Kidney (tissue), 22 donors: Measurements from ENCODE around the gene HOMER2. TPM values are rescaled to one million over a fixed set of nuclear protein-coding genes. Genes with fewer than 3 reads are reported as not detected.
"Not testable (repeated sequence)": the region's sequence is repeated elsewhere in the genome, so short reads cannot be mapped to it uniquely, and the experiment has no call there.

Experiments
- DNase-seq, 5 donors: peaks; one replicate each; pipeline ENCODE4 v3.0.0-alpha.2; 2013 to 2020
- FAIRE-seq: peaks from 2 replicates; lab custom pipeline; 2012; peaks lifted over from hg19 to GRCh38; lab: Jason Lieb, UNC
- H3K27ac ChIP-seq, 2 donors: one replicate each; pipeline ENCODE4 v1.7.0; 2013; ENCODE audit warnings: low read depth in 2 of 2, low read length in 2 of 2, inconsistent platforms in 1 of 2
- H3K27me3 ChIP-seq: one replicate; pipeline ENCODE4 v1.7.1; 2013; ENCODE audit warnings: low read length, inconsistent platforms; ENCODE audit not compliant: control insufficient read depth, insufficient read depth
- H3K36me3 ChIP-seq, 3 donors: one replicate each; pipeline versions ENCODE4 v1.7.0 to v1.7.1; 2013; ENCODE audit warnings: low read length in 3 of 3, control low read depth in 1 of 3, inconsistent platforms in 1 of 3; ENCODE audit not compliant: insufficient read depth in 3 of 3, control insufficient read depth in 2 of 3
- H3K4me1 ChIP-seq, 3 donors: one replicate each; pipeline versions ENCODE4 v1.7.0 to v1.7.1; 2013; ENCODE audit warnings: low read length in 3 of 3, inconsistent platforms in 1 of 3, low read depth in 1 of 3; ENCODE audit not compliant: control insufficient read depth in 2 of 3, insufficient read depth in 2 of 3
- H3K4me3 ChIP-seq, 3 donors: one replicate each; pipeline versions ENCODE4 v1.7.0 to v1.8.1; 2013; ENCODE audit warnings: low read length in 3 of 3, control low read depth in 1 of 3, inconsistent platforms in 1 of 3
- H3K9ac ChIP-seq, 3 donors: one replicate each; pipeline versions ENCODE4 v1.7.0 to v1.7.1; 2013; ENCODE audit warnings: low read length in 3 of 3, control low read depth in 1 of 3, inconsistent platforms in 1 of 3
- H3K9me3 ChIP-seq, 3 donors: one replicate each; pipeline versions ENCODE4 v1.7.0 to v1.7.1; 2013; ENCODE audit warnings: low read length in 3 of 3, control low read depth in 1 of 3, inconsistent platforms in 1 of 3; ENCODE audit not compliant: control insufficient read depth in 2 of 3, insufficient read depth in 1 of 3
- intact Hi-C: fragments of 100-400 bp; cut with DNase I; formaldehyde crosslinking; loops from one replicate; pipeline ENCODE4 v1.11.1; 2022
- long read RNA-seq, 10 donors: library from polyadenylated mRNA in 1 of 10; unstranded in 1 of 10; transcript quantifications; one replicate each; pipeline ENCODE4 v2.0.0 and lab custom pipeline, GENCODE V29; 2021 to 2026
- polyA plus RNA-seq: library from polyadenylated mRNA; stranded (reverse); fragments of 350-450 nt; fragmentation: Illumina TruSeq; extraction: RNeasy Lipid Tissue Mini Kit (QIAGEN cat#74804); gene quantifications from one replicate; pipeline ENCODE4 v1.2.3, GENCODE V29; 2014; ENCODE audit warnings: low read depth, low replicate concordance; ENCODE audit not compliant: insufficient read depth
- total RNA-seq: library from RNA; stranded (reverse); fragmentation: NEBNext Ultra II Directional; extraction: Animal tissue kit (Norgen Biotek cat#: 25700); gene quantifications from one replicate; pipeline ENCODE4 v1.2.1, GENCODE V29; 2021
- TF ChIP-seq, protein P1 (sequence below): IDR thresholded peaks from 3 replicates; pipeline ENCODE4 v1.5.1; 2012; ENCODE audit warnings: mild to moderate bottlenecking, moderate library complexity, borderline replicate concordance; ENCODE audit not compliant: insufficient read depth; ENCODE audit errors: extremely low read depth
- donor health status: control.
- donor health status: control.
- donor health status: control.
- donor health status: control.
- donor health status: control.
- donor health status: DM: yes; HTN: yes; CAD: no.
- donor health status: Normal renal cell carcinoma (clear cell type).

HOMER2 gene
- total RNA-seq = 35.8 TPM
- polyA plus RNA-seq = 4.6 TPM
- long read RNA-seq, donor 1, partial matches to known transcripts = 0 of 3 reads
- long read RNA-seq, donor 1, other reads (novel, unspliced or antisense) = 0 of 3 reads
- long read RNA-seq, donor 2, partial matches to known transcripts = 0 of 3 reads
- long read RNA-seq, donor 2, other reads (novel, unspliced or antisense) = 0 of 3 reads
- long read RNA-seq, donor 3, partial matches to known transcripts = 0 of 5 reads
- long read RNA-seq, donor 3, other reads (novel, unspliced or antisense) = 0 of 5 reads
- long read RNA-seq, donor 4, partial matches to known transcripts = 0 of 6 reads
- long read RNA-seq, donor 4, other reads (novel, unspliced or antisense) = 0 of 6 reads
- long read RNA-seq, donor 5, partial matches to known transcripts = 0 of 1 reads
- long read RNA-seq, donor 5, other reads (novel, unspliced or antisense) = 0 of 1 reads
- long read RNA-seq, donor 6, partial matches to known transcripts = 0 of 2 reads
- long read RNA-seq, donor 6, other reads (novel, unspliced or antisense) = 0 of 2 reads
- long read RNA-seq, donor 7, transcript HOMER2-202 (9 exons, 1,950 nt) = major isoform, 20 of 31 reads
- long read RNA-seq, donor 7, partial matches to known transcripts = 1 of 31 reads
- long read RNA-seq, donor 7, other reads (novel, unspliced or antisense) = 6 of 31 reads
- long read RNA-seq, donor 8, partial matches to known transcripts = 0 of 2 reads
- long read RNA-seq, donor 8, other reads (novel, unspliced or antisense) = 0 of 2 reads
- long read RNA-seq, donor 9, partial matches to known transcripts = 0 of 1 reads
- long read RNA-seq, donor 9, other reads (novel, unspliced or antisense) = 0 of 1 reads
- long read RNA-seq, donor 10, partial matches to known transcripts = 0 of 1 reads
- long read RNA-seq, donor 10, other reads (novel, unspliced or antisense) = 0 of 1 reads

DNA sequence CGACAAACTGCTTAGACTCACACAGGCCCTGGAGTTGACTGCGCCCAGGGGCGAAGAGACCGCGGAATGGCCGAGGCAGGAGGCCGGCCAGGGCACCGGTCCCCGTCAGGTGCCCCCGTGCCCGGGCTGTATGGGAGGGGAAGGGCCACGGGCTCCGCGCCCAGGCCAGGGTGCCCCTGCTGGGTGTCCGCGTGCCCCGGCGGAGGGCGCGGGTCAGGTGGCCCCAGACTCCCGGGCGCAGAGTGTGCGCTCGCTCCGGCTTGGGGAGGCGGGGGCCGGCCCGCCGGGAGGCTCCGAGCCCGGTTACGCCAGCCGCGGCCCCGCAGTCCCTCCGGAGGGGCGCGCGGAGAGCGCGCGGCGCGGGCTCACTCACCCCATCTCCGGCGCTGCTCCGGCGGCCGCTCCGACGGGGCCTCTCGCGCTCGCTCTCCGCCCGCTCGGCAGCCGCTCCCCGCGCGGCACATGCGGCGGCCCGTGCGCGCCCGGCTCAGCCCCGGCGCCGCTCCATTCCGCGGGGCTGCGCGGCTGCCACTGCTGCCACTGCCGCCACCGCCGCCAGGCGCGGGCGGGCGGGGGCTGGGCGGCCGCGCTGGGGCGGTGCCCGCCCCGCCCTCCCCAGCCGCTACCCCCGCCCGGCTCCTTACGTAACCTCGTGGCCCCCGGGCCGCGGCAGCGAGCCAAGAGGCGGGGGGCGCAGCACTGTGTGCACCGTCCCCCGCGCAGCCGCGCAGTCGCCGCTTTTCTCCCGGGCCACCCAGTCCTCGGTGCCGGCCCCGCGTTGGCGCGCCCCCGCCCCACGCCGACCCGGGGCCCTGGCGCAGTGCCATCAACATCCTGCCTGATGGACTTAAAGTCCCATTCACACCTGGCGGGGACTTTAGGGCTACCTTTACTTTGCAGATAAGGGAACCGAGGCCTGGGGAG is at the start of gene HOMER2:
HOMER2 (minus strand) TSS at position 563 of the 924 bp plus-strand sequence; CDS start at position 378, 185 bp downstream.
- H3K36me3 ChIP-seq = no peaks in the 10 kb centered on the region
- peak within 1 kb of the TSS; percentile 46 to 65 (median 59) for H3K4me3 ChIP-seq
- intact Hi-C loops = no loop called here
- no peaks in the 10 kb centered on the region for H3K27me3 ChIP-seq
- no peak within 1 kb of the TSS for H3K27ac ChIP-seq
- DNase-seq (peak in 4 of 5 donors; percentile 53 to 82 (median 66)), FAIRE-seq (no peak)
- H3K9ac ChIP-seq = peak within 1 kb of the TSS in 1 of 3 donors; percentile 58
- TF ChIP-seq, protein P1, sequence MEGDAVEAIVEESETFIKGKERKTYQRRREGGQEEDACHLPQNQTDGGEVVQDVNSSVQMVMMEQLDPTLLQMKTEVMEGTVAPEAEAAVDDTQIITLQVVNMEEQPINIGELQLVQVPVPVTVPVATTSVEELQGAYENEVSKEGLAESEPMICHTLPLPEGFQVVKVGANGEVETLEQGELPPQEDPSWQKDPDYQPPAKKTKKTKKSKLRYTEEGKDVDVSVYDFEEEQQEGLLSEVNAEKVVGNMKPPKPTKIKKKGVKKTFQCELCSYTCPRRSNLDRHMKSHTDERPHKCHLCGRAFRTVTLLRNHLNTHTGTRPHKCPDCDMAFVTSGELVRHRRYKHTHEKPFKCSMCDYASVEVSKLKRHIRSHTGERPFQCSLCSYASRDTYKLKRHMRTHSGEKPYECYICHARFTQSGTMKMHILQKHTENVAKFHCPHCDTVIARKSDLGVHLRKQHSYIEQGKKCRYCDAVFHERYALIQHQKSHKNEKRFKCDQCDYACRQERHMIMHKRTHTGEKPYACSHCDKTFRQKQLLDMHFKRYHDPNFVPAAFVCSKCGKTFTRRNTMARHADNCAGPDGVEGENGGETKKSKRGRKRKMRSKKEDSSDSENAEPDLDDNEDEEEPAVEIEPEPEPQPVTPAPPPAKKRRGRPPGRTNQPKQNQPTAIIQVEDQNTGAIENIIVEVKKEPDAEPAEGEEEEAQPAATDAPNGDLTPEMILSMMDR = no peak
- H3K9me3 ChIP-seq = no peaks in the 10 kb centered on the region
- peaks cover 0 to 6% (median 0%) of the 10 kb centered on the region in 3 donors for H3K4me1 ChIP-seq

DNA sequence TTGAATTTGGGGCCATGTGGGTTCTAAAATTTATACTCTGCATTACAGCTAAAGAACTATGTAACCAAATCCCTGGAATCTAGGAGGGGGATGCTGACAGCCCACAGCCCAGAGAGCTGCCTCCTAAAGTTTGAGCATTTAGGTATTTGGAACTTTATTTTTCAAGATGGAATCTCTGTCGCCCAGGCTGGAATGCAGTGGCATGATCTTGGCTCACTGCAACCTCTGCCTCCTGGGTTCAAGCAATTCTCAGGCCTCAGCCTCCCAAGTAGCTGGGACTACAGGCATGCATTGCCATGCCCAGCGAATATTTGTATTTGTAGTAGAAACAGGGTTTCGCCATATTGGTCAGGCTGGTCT is 48.1 kb upstream of the HOMER2 start:
- H3K27me3 ChIP-seq, H3K4me3 ChIP-seq, H3K9me3 ChIP-seq, intact Hi-C loops, H3K4me1 ChIP-seq, DNase-seq, H3K36me3 ChIP-seq, H3K27ac ChIP-seq, FAIRE-seq: not testable (repeated sequence)
- H3K9ac ChIP-seq = peak overlapping the region in 1 of 3 donors; percentile 47

DNA sequence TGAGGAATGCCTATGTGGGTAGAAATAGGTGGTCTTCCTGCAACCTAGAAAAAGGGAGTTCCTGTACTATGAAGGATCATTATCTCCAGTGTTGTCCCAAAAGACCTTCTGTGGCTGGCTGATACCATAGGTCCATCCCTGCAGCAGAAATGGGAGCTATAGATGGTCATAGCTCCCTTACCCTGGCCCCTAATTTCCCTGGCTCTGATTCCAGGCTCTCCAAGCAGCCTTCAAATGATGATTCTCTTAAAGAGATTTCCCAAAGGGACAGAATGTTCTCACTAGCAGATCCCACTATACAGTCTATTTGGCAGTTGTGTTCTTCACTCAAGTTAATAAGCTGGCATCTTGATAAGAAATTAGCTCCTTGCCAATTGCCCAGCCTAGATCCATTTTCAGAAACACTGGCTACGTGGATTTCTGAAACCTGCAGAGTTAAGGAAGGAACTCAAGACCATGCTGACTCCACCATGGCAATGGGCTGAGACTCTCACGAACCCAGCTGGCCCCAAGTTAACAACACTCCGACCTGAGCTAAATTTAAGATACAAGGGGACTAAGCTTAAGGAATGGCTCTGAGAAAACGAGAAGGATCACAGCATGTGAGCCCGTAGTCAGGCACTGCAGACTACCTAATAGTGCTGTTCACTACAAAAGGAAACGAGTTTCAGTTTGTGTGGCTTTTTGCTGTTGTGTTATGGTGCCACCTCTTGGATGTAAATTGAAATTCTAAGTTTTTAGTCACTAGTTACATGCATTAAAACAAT is 47.6 kb upstream of the HOMER2 start:
- no peak for FAIRE-seq
- TF ChIP-seq, protein P1 = peak; percentile 51
- Histone ChIP-seq H3K9me3 (no peaks in the 10 kb centered on the region), H3K36me3 (no peaks in the 10 kb centered on the region), H3K4me3 (peak overlapping the region; percentile 45 to 72 (median 51)), H3K9ac (peak overlapping the region; percentile 24 to 65 (median 47)), H3K27me3 (no peaks in the 10 kb centered on the region), H3K4me1 (peaks cover 0 to 6% (median 5%) of the 10 kb centered on the region in 3 donors), H3K27ac (no peak overlapping the region)
- intact Hi-C loops = no loop called here
- DNase-seq = peak in 3 of 5 donors; percentile 25 to 77 (median 68)
